Sigmoid colon (tissue), 7 donors: ENCODE data around the gene TCF7L1. TPM values are rescaled to one million over a fixed set of nuclear protein-coding genes. Genes with fewer than 3 reads are reported as not detected.
A peak's percentile ranks its signal among the peaks of the same experiment; 100 is the strongest.

Experiments used
- DNase-seq: peaks from one replicate; pipeline ENCODE4 v3.0.0-alpha.2; 2019
- H3K27ac ChIP-seq, 4 donors: fragments of 200-600 bp; sonication (generic); one replicate each; pipeline ENCODE4 v1.5.1; 2016 to 2019; ENCODE audit warnings: mild to moderate bottlenecking in 1 of 4
- H3K27me3 ChIP-seq, 3 donors: fragments of 200-600 bp; sonication (generic); one replicate each; pipeline ENCODE4 v1.5.1; 2019; ENCODE audit warnings: mild to moderate bottlenecking in 1 of 3
- H3K36me3 ChIP-seq, 4 donors: fragments of 200-600 bp; sonication (generic); one replicate each; pipeline ENCODE4 v1.5.1; 2016 to 2019
- H3K4me1 ChIP-seq, 4 donors: fragments of 200-600 bp; sonication (generic); one replicate each; pipeline ENCODE4 v1.5.1; 2017 to 2019
- H3K4me3 ChIP-seq, 4 donors: fragments of 200-600 bp; sonication (generic); one replicate each; pipeline ENCODE4 v1.5.1; 2017 to 2019; ENCODE audit warnings: mild to moderate bottlenecking in 2 of 4, moderate library complexity in 1 of 4
- H3K9me3 ChIP-seq, 4 donors: fragments of 200-600 bp in 3 of 4; sonication (generic) in 3 of 4; one replicate each; pipeline versions ENCODE4 v1.5.1 to v1.6.1; 2013 to 2019
- CTCF ChIP-seq, 4 experiments: fragments of 450-650 bp in 3 of 4; fragments of 200-600 bp in 1 of 4; IDR thresholded peaks; one replicate each; pipeline ENCODE4 v1.5.1; 2016 to 2019; ENCODE audit warnings: antibody characterized with exemption in 4 of 4, mild to moderate bottlenecking in 3 of 4, moderate library complexity in 2 of 4
- EP300 ChIP-seq, 4 donors: sonication (generic); formaldehyde crosslinking; IDR thresholded peaks; one replicate each; pipeline ENCODE4 v1.6.1; 2017; ENCODE audit warnings: antibody characterized with exemption in 4 of 4
- POLR2A ChIP-seq, 2 donors: fragments of 450-650 bp; IDR thresholded peaks; one replicate each; pipeline ENCODE4 v1.6.1; 2016; ENCODE audit warnings: antibody characterized with exemption in 2 of 2, mild to moderate bottlenecking in 2 of 2, moderate library complexity in 2 of 2
- POLR2AphosphoS5 ChIP-seq, 4 donors: sonication (generic); formaldehyde crosslinking; IDR thresholded peaks; one replicate each; pipeline ENCODE4 v1.6.1; 2017; ENCODE audit warnings: antibody characterized with exemption in 4 of 4
- WGBS, 2 donors: extraction: QIAGEN DNeasy Blood & Tissue Kit; methylation state at CpG; one replicate each; pipeline ENCODE4 v1.1.7; 2013; 5-methylcytosine and 5-hydroxymethylcytosine counted together
- intact Hi-C: fragments of 100-400 bp; cut with DNase I; formaldehyde crosslinking; loops from one replicate; pipeline ENCODE4 v1.15.1; 2023
- polyA plus RNA-seq, 3 donors: library from polyadenylated mRNA; stranded (reverse); fragments of 200-250 nt; gene quantifications; one replicate each; pipeline ENCODE4 v1.2.3, GENCODE V29; 2013
- total RNA-seq, 4 donors: library from RNA; depleted of rRNA; stranded (reverse); fragments of >200 nt; gene quantifications; one replicate each; pipeline ENCODE4 v1.1.0, GENCODE V29; 2016
- donor health status: healthy with polysubstance abuse.
- donor health status: Bipolar disorder and iron deficiency.
- donor health status: healthy.

TCF7L1 gene
- total and polyA plus RNA-seq, 7 donors, result 1.2 to 15.2 (median 4.0) TPM

- H3K27ac ChIP-seq, result peak overlapping the region; percentile 45 to 55 (median 48)
- TF ChIP-seq CTCF (IDR thresholded peaks at IDR 0.05) (no peak), EP300 (IDR thresholded peaks at IDR 0.05) (no peak), POLR2A (IDR thresholded peaks at IDR 0.05) (no peak), POLR2AphosphoS5 (IDR thresholded peaks at IDR 0.05) (no peak)
- H3K27me3 ChIP-seq, result no peaks in the 10 kb centered on the region
- intact Hi-C loops, result no loop called here
- H3K4me3 ChIP-seq, result no peak overlapping the region
- no peaks in the 10 kb centered on the region for H3K9me3 ChIP-seq
- peak; percentile 86 for DNase-seq
- H3K4me1 ChIP-seq, result peaks cover 0 to 19% (median 15%) of the 10 kb centered on the region in 4 donors
- WGBS, 2 donors, result 18 to 46% methylated on average over 15 of the region's 15 CpGs
- peaks cover 6 to 38% (median 18%) of the 10 kb centered on the region in 4 donors for H3K36me3 ChIP-seq
Observed at GRCh38 chr2:85308896-85309555, 175.8 kb downstream of the TCF7L1 start.

DNA sequence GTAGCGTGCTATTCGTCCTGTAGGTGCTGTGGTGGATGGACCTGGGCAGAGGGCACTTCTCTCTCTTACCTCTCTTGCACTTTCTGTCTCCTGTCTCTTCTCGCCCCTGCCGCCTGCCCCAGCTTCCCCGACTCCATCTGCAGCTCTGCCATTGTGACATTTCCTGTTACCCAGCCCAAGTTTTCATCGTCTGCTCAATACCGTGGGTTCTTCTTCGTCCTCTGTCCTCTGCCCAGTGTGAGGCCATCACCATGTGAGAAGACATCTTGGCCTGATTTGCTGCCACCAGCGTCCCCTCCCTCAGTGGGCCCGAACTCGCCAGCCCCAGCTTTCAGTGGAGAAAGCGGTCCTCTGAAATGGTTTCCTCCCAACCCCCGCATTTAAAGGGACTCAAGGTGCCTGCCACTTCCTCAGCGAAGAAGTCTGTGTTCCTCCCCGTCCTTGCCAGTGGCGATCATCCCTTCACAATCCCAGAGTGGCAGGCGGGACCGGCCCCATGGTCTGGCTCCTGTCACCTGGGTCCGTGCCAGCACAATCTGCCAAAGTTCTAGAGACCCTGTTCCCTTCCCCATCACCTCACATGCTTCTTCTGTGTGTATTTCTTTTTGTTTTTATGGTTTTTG is 176.6 kb downstream of the TCF7L1 start:
- 52 to 77% methylated on average over 19 of the region's 19 CpGs for WGBS, 2 donors
- Histone ChIP-seq H3K4me1 (peaks cover 0 to 19% (median 15%) of the 10 kb centered on the region in 4 donors), H3K4me3 (no peak overlapping the region), H3K27me3 (no peaks in the 10 kb centered on the region), H3K9me3 (no peaks in the 10 kb centered on the region), H3K27ac (peak overlapping the region in 3 of 4 donors; percentile 45 to 55 (median 49)), H3K36me3 (peaks cover 6 to 36% (median 20%) of the 10 kb centered on the region in 4 donors)
- no peak for DNase-seq
- intact Hi-C loops, result no loop called here
- TF ChIP-seq POLR2AphosphoS5 (IDR thresholded peaks at IDR 0.05) (no peak), EP300 (IDR thresholded peaks at IDR 0.05) (no peak), CTCF (IDR thresholded peaks at IDR 0.05) (no peak), POLR2A (IDR thresholded peaks at IDR 0.05) (no peak)

GRCh38 chr2:85310330-85310729 is 177.1 kb downstream of the TCF7L1 start:
- Histone ChIP-seq H3K27ac (peak overlapping the region in 2 of 4 donors; percentile 45 to 49), H3K4me3 (no peak overlapping the region), H3K27me3 (no peaks in the 10 kb centered on the region), H3K9me3 (no peaks in the 10 kb centered on the region), H3K36me3 (peaks cover 6 to 36% (median 20%) of the 10 kb centered on the region in 4 donors), H3K4me1 (peaks cover 0 to 19% (median 15%) of the 10 kb centered on the region in 4 donors)
- no peak for TF ChIP-seq CTCF (IDR thresholded peaks at IDR 0.05)
- TF ChIP-seq POLR2A (IDR thresholded peaks at IDR 0.05), result no peak
- TF ChIP-seq POLR2AphosphoS5 (IDR thresholded peaks at IDR 0.05), result no peak
- no peak for TF ChIP-seq EP300 (IDR thresholded peaks at IDR 0.05)
- 81 to 83% methylated on average over 3 of the region's 3 CpGs for WGBS, 2 donors
- no peak for DNase-seq
- intact Hi-C loops, result no loop called here

DNA sequence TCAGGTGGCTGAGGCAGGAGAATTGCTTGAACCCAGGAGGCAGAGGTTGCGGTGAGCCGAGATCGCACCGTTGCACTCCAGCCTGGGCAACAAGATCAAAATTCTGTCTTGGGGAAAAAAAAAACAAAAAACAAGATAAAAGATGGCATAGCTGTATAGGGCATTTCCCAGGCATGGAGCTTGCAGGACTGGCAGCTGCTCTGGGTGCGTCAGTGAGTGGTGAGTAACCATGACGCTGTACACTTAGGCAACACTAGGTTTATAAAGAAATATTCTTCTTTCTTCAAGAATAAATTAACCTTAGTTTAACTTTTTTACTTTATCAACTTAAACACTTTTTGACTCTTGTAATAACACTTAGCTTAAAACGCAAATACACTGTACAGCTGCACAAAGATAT is 179.2 kb downstream of the TCF7L1 start:
- H3K9me3 ChIP-seq, result no peaks in the 10 kb centered on the region
- no peak overlapping the region for H3K27ac ChIP-seq
- peaks cover under 1 to 28% (median 11%) of the 10 kb centered on the region in 4 donors for H3K36me3 ChIP-seq
- DNase-seq, result no peak
- no peak overlapping the region for H3K4me3 ChIP-seq
- peaks cover 0 to 19% (median 15%) of the 10 kb centered on the region in 4 donors for H3K4me1 ChIP-seq
- TF ChIP-seq POLR2AphosphoS5 (IDR thresholded peaks at IDR 0.05) (no peak), CTCF (IDR thresholded peaks at IDR 0.05) (no peak), POLR2A (IDR thresholded peaks at IDR 0.05) (no peak), EP300 (IDR thresholded peaks at IDR 0.05) (no peak)
- H3K27me3 ChIP-seq, result no peaks in the 10 kb centered on the region
- intact Hi-C loops, result no loop called here
- WGBS, 2 donors, result 88 to 94% methylated on average over 7 of the region's 7 CpGs
